Heart left ventricle (tissue), 16 donors: ENCODE measurements around the gene MKNK1. TPM values are rescaled to one million over a fixed set of nuclear protein-coding genes. Genes with fewer than 3 reads are reported as not detected.

ENCODE experiments used
- ATAC-seq, 4 donors: fragments of 200-7000 bp; cut with Tn5 transposase; one replicate each; pipeline ENCODE4 v1.9.1; 2020 to 2022; ENCODE audit warnings: moderate library complexity in 4 of 4, mild to moderate bottlenecking in 3 of 4, moderate number of reproducible peaks in 1 of 4
- DNase-seq, 5 donors: peaks; one replicate each; pipeline ENCODE4 v3.0.0-alpha.2; 2020
- H3K27ac ChIP-seq, 12 donors: fragments of 200-600 bp; sonication (generic) in 4 of 12; one replicate each; pipeline versions ENCODE4 v1.5.0 to v1.8.0; 2016 to 2022; ENCODE audit warnings: mild to moderate bottlenecking in 2 of 12
- H3K27me3 ChIP-seq, 9 donors: fragments of 200-600 bp; sonication (generic) in 2 of 9; one replicate each; pipeline versions ENCODE4 v1.5.1 to v1.8.0; 2016 to 2022; ENCODE audit warnings: mild to moderate bottlenecking in 3 of 9
- H3K36me3 ChIP-seq, 9 donors: fragments of 200-600 bp; sonication (generic) in 2 of 9; one replicate each; pipeline versions ENCODE4 v1.5.0 to v1.8.0; 2018 to 2022; ENCODE audit warnings: mild to moderate bottlenecking in 2 of 9
- H3K4me1 ChIP-seq, 12 donors: fragments of 200-600 bp; sonication (generic) in 4 of 12; one replicate each; pipeline versions ENCODE4 v1.5.0 to v1.8.0; 2016 to 2022; ENCODE audit warnings: mild to moderate bottlenecking in 3 of 12
- H3K4me3 ChIP-seq, 12 donors: fragments of 200-600 bp; sonication (generic) in 4 of 12; one replicate each; pipeline versions ENCODE4 v1.5.0 to v1.8.0; 2017 to 2022; ENCODE audit warnings: mild to moderate bottlenecking in 9 of 12, moderate library complexity in 4 of 12
- H3K9me3 ChIP-seq, 12 donors: fragments of 200-600 bp; sonication (generic) in 4 of 12; one replicate each; pipeline versions ENCODE4 v1.5.0 to v1.8.0; 2016 to 2022; ENCODE audit warnings: mild to moderate bottlenecking in 1 of 12
- POLR2A ChIP-seq, 2 donors: fragments of 450-650 bp; IDR thresholded peaks; one replicate each; pipeline ENCODE4 v1.6.1; 2017; ENCODE audit warnings: antibody characterized with exemption in 2 of 2, mild to moderate bottlenecking in 2 of 2, moderate library complexity in 2 of 2
- WGBS, 4 donors: extraction: QIAGEN DNeasy Blood & Tissue Kit in 2 of 4; methylation state at CpG; one replicate each; pipeline versions ENCODE4 v1.1.5 to v1.1.7; 2013 to 2018; 5-methylcytosine and 5-hydroxymethylcytosine counted together
- intact Hi-C, 10 donors: fragments of 100-400 bp; cut with DNase I; formaldehyde crosslinking; loops; one replicate each; pipeline versions ENCODE4 v1.11.1 to v1.14.2; 2022
- polyA plus RNA-seq, 2 donors: library from polyadenylated mRNA; stranded (reverse); fragments of 200-250 nt; gene quantifications; one replicate each; pipeline ENCODE4 v1.2.3, GENCODE V29; 2013
- total RNA-seq, 9 donors: library from RNA; depleted of rRNA in 2 of 9; stranded (reverse); fragments of >200 nt in 2 of 9; fragmentation: NEBNext Ultra II Directional in 3 of 9; extraction: Animal tissue kit (Norgen Biotek cat#: 25700) in 3 of 9; gene quantifications; one replicate each; pipeline versions ENCODE4 v1.1.0 to v1.2.4, GENCODE V29; 2016 to 2023
- TF ChIP-seq, protein P1 (sequence below), 12 donors: fragments of 200-600 bp; sonication (generic) in 4 of 12; IDR thresholded peaks; one replicate each; pipeline versions ENCODE4 v1.5.0 to v1.8.0; 2018 to 2022; ENCODE audit warnings: antibody characterized with exemption in 12 of 12, mild to moderate bottlenecking in 5 of 12
- donor health status: ischemic (EF 13 %, LVEDD 7.1; RV severe dilation, severe dysfunction).
- donor health status: healthy with polysubstance abuse.
- donor health status: DM: no; HTN: yes; CAD: no.
- donor health status: DM: no; HTN: no; CAD: no.
- donor health status: ischemic (EF 25% LVEDD 6.9; RV normal size, moderate dysfunction).
- donor health status: ischemic (EF 25% LVEDD 5.7; RV mildly dilated, moderate dysfunction).
- donor health status: healthy.
- donor health status: DM: yes; HTN: yes; CAD: no.
- donor health status: ischemic (EF 35%, LVEDD 5.7; RV mildly dilated, moderate dysfunction).
- donor health status: nonischemic (EF 11% LVEDD 7.7; RV severe dilation, severe dysfunction).
- donor health status: DM: yes; HTN: yes; CAD: no.
- donor health status: PGD.
- donor health status: ischemic (EF 29% LVEDD 5.4; RV normal size, mild dysfunction).
- donor health status: nonischemic (EF 23%, LVEDD 6.1; RV moderate dilation, normal function).

Gene MKNK1
- total and polyA plus RNA-seq, 11 donors, result 23.1 to 77.6 (median 35.3) TPM

DNA sequence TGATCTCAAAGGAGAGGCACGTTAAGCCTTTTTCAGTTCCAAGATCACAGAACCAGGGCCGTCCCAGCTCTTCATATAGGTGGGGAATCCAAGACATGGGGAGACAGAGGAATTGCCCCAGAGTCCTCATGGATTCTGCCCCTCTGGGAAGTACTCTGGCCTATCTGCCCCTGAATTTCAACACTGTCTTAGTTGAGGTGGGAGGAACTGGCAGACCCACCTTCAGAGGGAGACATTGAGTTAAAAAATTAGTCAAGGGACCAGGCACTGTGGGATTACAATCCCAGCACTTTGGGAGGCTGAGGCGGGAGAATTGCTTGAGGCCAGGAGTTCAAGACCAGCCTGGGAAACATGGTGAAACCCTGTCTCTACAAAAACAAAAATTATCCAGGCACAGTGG, 50.6 kb downstream of the MKNK1 start:
- no peak for DNase-seq
- Histone ChIP-seq H3K4me3 (no peak overlapping the region), H3K27ac (no peak overlapping the region), H3K27me3 (peaks cover 0 to 20% (median 0%) of the 10 kb centered on the region in 9 donors), H3K4me1 (peaks cover 0 to 3% (median 0%) of the 10 kb centered on the region in 12 donors), H3K36me3 (peaks cover 0 to 17% (median 6%) of the 10 kb centered on the region in 9 donors), H3K9me3 (no peaks in the 10 kb centered on the region)
- ATAC-seq, result no peak
- 88 to 98% (median 92%) methylated on average over 3 of the region's 3 CpGs for WGBS, 4 donors
- intact Hi-C loops, result loop anchor here in 1 of 10 donors (5.0 kb wide), 1 partner anchor 49 kb away; the partner anchor contains the start of gene MKNK1
- TF ChIP-seq POLR2A (IDR thresholded peaks at IDR 0.05), result no peak
- TF ChIP-seq, protein P1, sequence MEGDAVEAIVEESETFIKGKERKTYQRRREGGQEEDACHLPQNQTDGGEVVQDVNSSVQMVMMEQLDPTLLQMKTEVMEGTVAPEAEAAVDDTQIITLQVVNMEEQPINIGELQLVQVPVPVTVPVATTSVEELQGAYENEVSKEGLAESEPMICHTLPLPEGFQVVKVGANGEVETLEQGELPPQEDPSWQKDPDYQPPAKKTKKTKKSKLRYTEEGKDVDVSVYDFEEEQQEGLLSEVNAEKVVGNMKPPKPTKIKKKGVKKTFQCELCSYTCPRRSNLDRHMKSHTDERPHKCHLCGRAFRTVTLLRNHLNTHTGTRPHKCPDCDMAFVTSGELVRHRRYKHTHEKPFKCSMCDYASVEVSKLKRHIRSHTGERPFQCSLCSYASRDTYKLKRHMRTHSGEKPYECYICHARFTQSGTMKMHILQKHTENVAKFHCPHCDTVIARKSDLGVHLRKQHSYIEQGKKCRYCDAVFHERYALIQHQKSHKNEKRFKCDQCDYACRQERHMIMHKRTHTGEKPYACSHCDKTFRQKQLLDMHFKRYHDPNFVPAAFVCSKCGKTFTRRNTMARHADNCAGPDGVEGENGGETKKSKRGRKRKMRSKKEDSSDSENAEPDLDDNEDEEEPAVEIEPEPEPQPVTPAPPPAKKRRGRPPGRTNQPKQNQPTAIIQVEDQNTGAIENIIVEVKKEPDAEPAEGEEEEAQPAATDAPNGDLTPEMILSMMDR (IDR thresholded peaks at IDR 0.05), result no peak

DNA sequence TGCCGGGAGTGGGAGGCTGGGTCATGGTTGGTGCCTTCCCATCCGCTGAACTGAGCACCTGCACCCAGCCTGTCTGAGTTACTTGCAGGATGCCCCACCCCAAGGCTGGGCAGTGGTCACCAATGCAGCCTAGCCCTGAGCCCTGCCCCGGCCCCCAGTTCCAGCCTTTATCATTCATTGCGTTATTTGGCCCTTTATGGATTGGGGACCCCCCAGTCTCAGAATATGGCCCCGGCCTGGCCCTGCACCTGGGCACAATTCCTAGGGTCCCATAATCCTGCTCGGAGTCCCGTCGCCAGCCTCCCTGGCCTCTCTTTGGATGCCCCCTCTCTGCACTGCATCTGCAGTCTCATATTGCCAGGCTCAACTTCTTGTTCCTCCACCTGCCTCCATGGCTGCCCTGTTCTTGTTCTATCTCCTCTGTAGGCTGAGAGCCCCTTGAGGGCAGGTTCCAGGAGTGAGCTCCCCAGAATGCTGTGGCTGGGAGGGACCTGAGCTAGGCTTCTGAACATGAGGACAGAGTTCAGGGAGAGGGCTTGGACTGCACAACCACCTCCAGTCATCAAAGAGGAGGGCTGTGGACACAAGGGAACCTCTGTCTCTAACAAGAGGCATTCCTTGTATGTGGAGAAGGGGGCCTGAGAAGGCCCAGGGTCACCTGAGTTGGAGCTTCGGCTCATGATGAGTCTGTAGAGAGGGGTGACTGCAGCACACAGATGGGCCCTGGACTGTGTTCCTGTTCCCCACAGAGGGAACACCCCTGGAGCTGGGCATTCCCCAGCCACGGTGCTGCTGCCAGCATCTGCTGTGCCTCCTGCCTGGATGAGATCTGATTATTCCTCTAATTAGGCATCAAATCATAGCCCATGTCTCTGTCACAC, 51.5 kb downstream of the MKNK1 start:
- no peak overlapping the region for H3K27ac ChIP-seq
- no peak for TF ChIP-seq POLR2A (IDR thresholded peaks at IDR 0.05)
- TF ChIP-seq, protein P1 (IDR thresholded peaks at IDR 0.05), result no peak
- intact Hi-C loops, result loop anchor here in 1 of 10 donors (5.0 kb wide), 1 partner anchor 50 kb away; the partner anchor contains the start of gene MKNK1
- WGBS, 4 donors, result 89 to 97% (median 93%) methylated on average over 8 to 10 of the region's 10 CpGs
- no peak overlapping the region for H3K4me3 ChIP-seq
- H3K27me3 ChIP-seq, result peaks cover 0 to 25% (median 3%) of the 10 kb centered on the region in 9 donors
- H3K36me3 ChIP-seq, result peaks cover 0 to 8% (median 0%) of the 10 kb centered on the region in 9 donors
- H3K4me1 ChIP-seq, result no peaks in the 10 kb centered on the region
- ATAC-seq (no peak), DNase-seq (no peak)
- H3K9me3 ChIP-seq, result no peaks in the 10 kb centered on the region

DNA sequence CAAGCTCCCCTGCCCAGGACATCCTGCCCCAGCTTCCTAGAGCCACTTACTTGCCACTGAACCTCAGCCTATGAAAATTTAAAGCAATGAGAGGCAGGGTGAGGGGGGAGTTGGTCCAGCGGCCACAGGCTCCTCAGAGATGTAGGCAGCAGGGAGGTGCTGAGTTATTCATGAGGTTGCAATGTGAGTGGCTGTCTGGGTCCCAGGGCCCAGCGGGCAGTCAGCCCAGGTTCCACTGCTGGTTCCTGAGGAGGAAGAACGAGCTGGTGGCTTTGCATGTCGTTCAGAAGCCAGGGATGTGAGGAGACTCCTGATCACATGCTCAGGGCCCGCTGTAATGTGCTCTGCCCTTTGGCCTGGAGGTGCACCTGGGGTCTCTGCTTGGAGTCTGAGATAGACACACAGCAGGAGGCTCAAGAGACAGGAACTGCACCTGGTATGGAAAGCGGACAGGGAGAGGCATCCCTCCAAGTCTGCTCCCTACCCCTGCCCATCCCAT, 52.4 kb downstream of the MKNK1 start, which contains the start of gene KNCN:
Gene KNCN (minus strand): TSS at position 51 of the 499 bp plus-strand sequence. CDS start 432 bp downstream, outside the sequence.
- Histone ChIP-seq H3K4me1 (no peaks in the 10 kb centered on the region), H3K9me3 (no peaks in the 10 kb centered on the region), H3K4me3 (no peak within 1 kb of the TSS), H3K36me3 (no peaks in the 10 kb centered on the region), H3K27me3 (peaks cover 0 to 33% (median 4%) of the 10 kb centered on the region in 9 donors), H3K27ac (no peak within 1 kb of the TSS)
- intact Hi-C loops, result loop anchor here in 1 of 10 donors (5.0 kb wide), 1 partner anchor 51 kb away; the partner anchor contains the start of gene MKNK1
- 72 to 80% (median 73%) methylated on average over 6 of the region's 6 CpGs for WGBS, 4 donors
- DNase-seq, result no peak
- ATAC-seq, result no peak
- TF ChIP-seq POLR2A (IDR thresholded peaks at IDR 0.05), result no peak
- TF ChIP-seq, protein P1 (IDR thresholded peaks at IDR 0.05), result no peak

DNA sequence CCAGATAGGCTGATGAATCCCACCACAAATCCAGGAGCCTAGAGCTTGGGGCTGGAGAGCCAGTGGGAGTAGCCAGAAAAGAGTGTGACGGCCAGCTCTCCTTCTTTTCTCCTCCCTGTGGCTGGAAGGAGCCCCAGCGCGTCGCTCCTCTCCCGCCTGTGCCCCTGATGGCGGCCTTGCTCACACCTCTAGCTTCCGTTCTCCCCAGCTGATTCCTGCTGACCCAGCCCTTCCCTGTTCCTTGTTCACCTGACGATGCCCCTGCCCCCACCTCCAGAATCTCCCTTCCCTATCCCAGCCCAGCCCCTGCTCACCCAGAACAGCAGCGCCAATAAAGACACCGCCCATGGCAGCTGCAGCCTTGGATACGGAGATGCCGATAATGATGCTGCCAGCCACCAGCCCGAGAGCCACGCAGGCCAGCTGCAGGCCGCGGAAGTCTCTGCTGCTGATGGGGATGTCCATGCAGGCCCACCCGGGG, 53.3 kb downstream of the MKNK1 start:
- Histone ChIP-seq H3K4me1 (no peaks in the 10 kb centered on the region), H3K27me3 (peaks cover 0 to 34% (median 4%) of the 10 kb centered on the region in 9 donors), H3K36me3 (no peaks in the 10 kb centered on the region), H3K27ac (no peak overlapping the region), H3K9me3 (no peaks in the 10 kb centered on the region), H3K4me3 (no peak overlapping the region)
- no peak for DNase-seq
- no peak for TF ChIP-seq POLR2A (IDR thresholded peaks at IDR 0.05)
- TF ChIP-seq, protein P1 (IDR thresholded peaks at IDR 0.05), result no peak
- intact Hi-C loops, result loop anchor here in 1 of 10 donors (5.0 kb wide), 1 partner anchor 52 kb away; the partner anchor contains the start of gene MKNK1
- ATAC-seq, result no peak
- WGBS, 4 donors, result 51 to 59% (median 58%) methylated on average over 17 of the region's 17 CpGs
